Measurements from ENCODE around the gene NSD2. TPM values are rescaled to one million over a fixed set of nuclear protein-coding genes. Genes with fewer than 3 reads are reported as not detected.
"Not testable (repeated sequence)": the region's sequence is repeated elsewhere in the genome, so short reads cannot be mapped to it uniquely, and the experiment has no call there.

NSD2 gene
- total RNA-seq, 1 experiment from 2014 or later = 109 TPM

GRCh38 chr4:1904042-1904441 lies 32.8 kb downstream of the NSD2 start:
- DNase-seq (ENCODE audit: unreplicated experiment) = no peak
- intact Hi-C loops (cut with micrococcal nuclease) = no loop called here
- TF ChIP-seq CTCF (IDR thresholded peaks at IDR 0.05; ENCODE audit: unreplicated experiment) = no peak
- Mint-ChIP-seq H3K4me1 (ENCODE audit: insufficient read depth, unreplicated experiment) (peaks cover 16% of the 10 kb centered on the region), H3K27me3 (ENCODE audit: insufficient read depth, unreplicated experiment) (no peaks in the 10 kb centered on the region), H3K9me3 (ENCODE audit: unreplicated experiment) (no peaks in the 10 kb centered on the region), H3K4me3 (ENCODE audit: unreplicated experiment) (no peak overlapping the region), H3K27ac (ENCODE audit: low read depth, unreplicated experiment) (no peak overlapping the region), H3K36me3 (ENCODE audit: insufficient read depth, unreplicated experiment) (peaks cover 50% of the 10 kb centered on the region)
- ChIA-PET CTCF (interaction anchor here (1.1 to 1.5 kb wide), 2 partner anchors 9 to 31 kb away, joined by 3 read pairs; no protein-coding TSS in a partner anchor), POLR2A (no interaction called here)
- no TSS peak for BruUV-seq (replicated peaks)

- Mint-ChIP-seq H3K36me3 (ENCODE audit: insufficient read depth, unreplicated experiment) (peaks cover 36% of the 10 kb centered on the region), H3K27me3 (ENCODE audit: insufficient read depth, unreplicated experiment) (no peaks in the 10 kb centered on the region), H3K4me1 (ENCODE audit: insufficient read depth, unreplicated experiment) (peaks cover 26% of the 10 kb centered on the region), H3K4me3 (ENCODE audit: unreplicated experiment) (no peak overlapping the region), H3K9me3 (ENCODE audit: unreplicated experiment) (no peaks in the 10 kb centered on the region), H3K27ac (ENCODE audit: low read depth, unreplicated experiment) (peak overlapping the region; percentile 76)
- TF ChIP-seq CTCF (IDR thresholded peaks at IDR 0.05; ENCODE audit: unreplicated experiment) = no peak
- CTCF ChIA-PET = interaction anchor here (0.6 to 6.1 kb wide), 9 partner anchors 9 to 156 kb away, joined by 3 to 79 read pairs (median 4); partner anchors contain the start of gene LETM1
- POLR2A ChIA-PET = interaction anchor here (0.6 to 3.4 kb wide), 10 partner anchors 8 to 1165 kb away, joined by 3 to 32 read pairs (median 4); partner anchors contain the start of genes LETM1, NELFA, NSD2 and SLBP
- intact Hi-C loops (cut with micrococcal nuclease) = no loop called here
- DNase-seq (ENCODE audit: unreplicated experiment) = peak; percentile 94
- BruUV-seq (replicated peaks) = no TSS peak
These were observed 36.8 kb downstream of the NSD2 start for GRCh38 chr4:1907848-1908525.

GRCh38 chr4:1909696-1910095 lies 38.5 kb downstream of the NSD2 start:
- not testable (repeated sequence) for DNase-seq (ENCODE audit: unreplicated experiment); H3K9me3 Mint-ChIP-seq (ENCODE audit: unreplicated experiment); H3K4me3 Mint-ChIP-seq (ENCODE audit: unreplicated experiment); BruUV-seq (replicated peaks); H3K27me3 Mint-ChIP-seq (ENCODE audit: insufficient read depth, unreplicated experiment); H3K27ac Mint-ChIP-seq (ENCODE audit: low read depth, unreplicated experiment)
- peaks cover 31% of the 10 kb centered on the region for H3K4me1 Mint-ChIP-seq (ENCODE audit: insufficient read depth, unreplicated experiment)
- CTCF ChIA-PET = interaction anchor here (0.6 to 6.1 kb wide), 19 partner anchors 8 to 1508 kb away, joined by 3 to 79 read pairs (median 5); no protein-coding TSS in a partner anchor
- POLR2A ChIA-PET = interaction anchor here (0.7 to 3.4 kb wide), 5 partner anchors 10 to 1288 kb away, joined by 3 to 32 read pairs (median 4); partner anchors contain the start of gene LETM1
- intact Hi-C loops (cut with micrococcal nuclease) = loop anchor here (2.0 kb wide), 1 partner anchor 161 kb away; no protein-coding TSS in a partner anchor
- peaks cover 34% of the 10 kb centered on the region for H3K36me3 Mint-ChIP-seq (ENCODE audit: insufficient read depth, unreplicated experiment)

GRCh38 chr4:1910643-1911042 lies 39.5 kb downstream of the NSD2 start:
- no TSS peak for BruUV-seq (replicated peaks)
- H3K4me1 Mint-ChIP-seq (ENCODE audit: insufficient read depth, unreplicated experiment) = peaks cover 31% of the 10 kb centered on the region
- peak; percentile 64 for DNase-seq (ENCODE audit: unreplicated experiment)
- H3K27me3 Mint-ChIP-seq (ENCODE audit: insufficient read depth, unreplicated experiment) = no peaks in the 10 kb centered on the region
- peak overlapping the region; percentile 3 for H3K27ac Mint-ChIP-seq (ENCODE audit: low read depth, unreplicated experiment)
- TF ChIP-seq CTCF (IDR thresholded peaks at IDR 0.05; ENCODE audit: unreplicated experiment) = peak; percentile 46
- H3K9me3 Mint-ChIP-seq (ENCODE audit: unreplicated experiment) = no peaks in the 10 kb centered on the region
- ChIA-PET CTCF (interaction anchor here (0.5 to 6.1 kb wide), 21 partner anchors 8 to 977 kb away, joined by 3 to 79 read pairs (median 4); no protein-coding TSS in a partner anchor), POLR2A (interaction anchor here (0.6 to 0.8 kb wide), 3 partner anchors 54 to 201 kb away, joined by 3 read pairs; partner anchors contain the start of gene LETM1)
- peaks cover 31% of the 10 kb centered on the region for H3K36me3 Mint-ChIP-seq (ENCODE audit: insufficient read depth, unreplicated experiment)
- intact Hi-C loops (cut with micrococcal nuclease) = loop anchor here (2.0 kb wide), 1 partner anchor 162 kb away; no protein-coding TSS in a partner anchor
- no peak overlapping the region for H3K4me3 Mint-ChIP-seq (ENCODE audit: unreplicated experiment)

- H3K9me3 Mint-ChIP-seq (ENCODE audit: unreplicated experiment); H3K4me3 Mint-ChIP-seq (ENCODE audit: unreplicated experiment): not testable (repeated sequence)
- CTCF ChIA-PET = interaction anchor here (0.6 to 6.1 kb wide), 16 partner anchors 7 to 351 kb away, joined by 3 to 79 read pairs (median 4); no protein-coding TSS in a partner anchor
These were observed 40.1 kb downstream of the NSD2 start for GRCh38 chr4:1911316-1911715.

More at GRCh38 chr4:1911316-1911715, 40.1 kb downstream of the NSD2 start:
- Mint-ChIP-seq H3K4me1 (ENCODE audit: insufficient read depth, unreplicated experiment) (peaks cover 31% of the 10 kb centered on the region), H3K36me3 (ENCODE audit: insufficient read depth, unreplicated experiment) (peaks cover 29% of the 10 kb centered on the region)
- intact Hi-C loops (cut with micrococcal nuclease) = loop anchor here (2.0 kb wide), 1 partner anchor 163 kb away; no protein-coding TSS in a partner anchor
- not testable (repeated sequence) for DNase-seq (ENCODE audit: unreplicated experiment); BruUV-seq (replicated peaks); H3K27ac Mint-ChIP-seq (ENCODE audit: low read depth, unreplicated experiment); H3K27me3 Mint-ChIP-seq (ENCODE audit: insufficient read depth, unreplicated experiment)
- POLR2A ChIA-PET = interaction anchor here (0.8 kb wide), 1 partner anchor 55 kb away, joined by 3 read pairs; the partner anchor contains the start of gene LETM1
